SK-N-SH (cell line): ENCODE data around the gene SEMA3F. TPM values are rescaled to one million over a fixed set of nuclear protein-coding genes. Genes with fewer than 3 reads are reported as not detected.

Experiments
- CTCF ChIA-PET: fragments of 300-600, 350-600 bp; formaldehyde crosslinking; extraction: SDS; loops from one replicate; lab custom pipeline; 2021; lab: Yijun Ruan, JAX
- POLR2A ChIA-PET: fragments of 350-600 bp; sonication (Branson Sonifier 250); formaldehyde crosslinking; extraction: SDS; loops from one replicate; lab custom pipeline; 2020; ENCODE audit warnings: antibody characterized with exemption, inconsistent platforms; lab: Yijun Ruan, JAX
- DNase-seq: peaks from one replicate; pipeline ENCODE4 v3.0.0; 2012
- H2AFZ ChIP-seq: fragments of 200-600 bp; sonication (generic); 2 replicates; pipeline ENCODE4 v1.8.1; 2016; ENCODE audit warnings: antibody characterized with exemption, mild to moderate bottlenecking, low read depth
- H3F3A ChIP-seq: fragments of 200-600 bp; sonication (generic); replicated peaks from 2 replicates; pipeline ENCODE3; 2016; ENCODE audit warnings: antibody characterized with exemption, mild to moderate bottlenecking; ENCODE audit not compliant: insufficient read depth
- H3K27ac ChIP-seq, 2 experiments: fragments of 200-500 bp in 1 of 2; fragments of 200-600 bp in 1 of 2; sonication (Bioruptor generic) in 1 of 2; sonication (generic), shearing (Covaris generic) in 1 of 2; 2 replicates each; pipeline versions ENCODE4 v1.5.1 to v1.6.1; 2014 to 2016; ENCODE audit warnings: low read depth in 2 of 2, inconsistent platforms in 1 of 2, low read length in 1 of 2, mild to moderate bottlenecking in 1 of 2, mixed read lengths in 1 of 2
- H3K27me3 ChIP-seq: fragments of 200-600 bp; sonication (generic), shearing (Covaris generic); 2 replicates; pipeline ENCODE4 v1.6.1; 2016; ENCODE audit warnings: mixed run types; ENCODE audit not compliant: insufficient read depth
- H3K36me3 ChIP-seq, 2 experiments: fragments of 200-500 bp in 1 of 2; fragments of 200-600 bp in 1 of 2; sonication (Bioruptor generic) in 1 of 2; sonication (generic) in 1 of 2; replicated peaks in 1 of 2; 2 replicates each; pipeline versions ENCODE3 to v1.5.1; 2014 to 2016; ENCODE audit warnings: low read length in 1 of 2, mild to moderate bottlenecking in 1 of 2; ENCODE audit not compliant: insufficient read depth in 2 of 2, control insufficient read depth in 1 of 2
- H3K4me1 ChIP-seq, 2 experiments: fragments of 200-500 bp in 1 of 2; fragments of 200-600 bp in 1 of 2; sonication (Bioruptor generic) in 1 of 2; sonication (generic), shearing (Covaris generic) in 1 of 2; 2 replicates each; pipeline versions ENCODE4 v1.5.1 to v1.6.1; 2014 to 2016; ENCODE audit warnings: low read depth in 1 of 2, low read length in 1 of 2, mixed run types in 1 of 2; ENCODE audit not compliant: insufficient read depth in 2 of 2, control insufficient read depth in 1 of 2
- H3K4me2 ChIP-seq: fragments of 200-600 bp; sonication (generic), shearing (Covaris generic); 2 replicates; pipeline ENCODE4 v1.6.1; 2017; ENCODE audit warnings: mixed run types
- H3K4me3 ChIP-seq, 2 experiments: fragments of 200-500 bp in 1 of 2; fragments of 200-600 bp in 1 of 2; sonication (Bioruptor generic) in 1 of 2; sonication (generic), shearing (Covaris generic) in 1 of 2; 2 replicates each; pipeline versions ENCODE4 v1.5.1 to v1.8.1; 2014 to 2016; ENCODE audit warnings: low read depth in 2 of 2, inconsistent platforms in 1 of 2, low read length in 1 of 2, mild to moderate bottlenecking in 1 of 2, mixed read lengths in 1 of 2, moderate library complexity in 1 of 2
- H3K79me2 ChIP-seq: fragments of 200-600 bp; sonication (generic); 2 replicates; pipeline ENCODE4 v1.8.1; 2017; ENCODE audit warnings: mild to moderate bottlenecking; ENCODE audit not compliant: insufficient read depth
- H3K9ac ChIP-seq: fragments of 200-600 bp; sonication (generic); 2 replicates; pipeline ENCODE4 v1.6.1; 2017; ENCODE audit warnings: mixed run types
- H3K9me2 ChIP-seq: fragments of 200-600 bp; sonication (generic); 2 replicates; pipeline ENCODE4 v1.6.1; 2017; ENCODE audit warnings: mixed run types
- H3K9me3 ChIP-seq: fragments of 200-600 bp; sonication (generic); 2 replicates; pipeline ENCODE4 v1.6.1; 2017; ENCODE audit warnings: mixed run types, mild to moderate bottlenecking, moderate library complexity
- H4K20me1 ChIP-seq: fragments of 200-600 bp; sonication (generic); 2 replicates; pipeline ENCODE4 v1.6.1; 2017; ENCODE audit warnings: mild to moderate bottlenecking, mixed run types; ENCODE audit not compliant: insufficient read depth
- CHD2 ChIP-seq: fragments of 150-350 bp; IDR thresholded peaks from 2 replicates; pipeline ENCODE4 v1.6.1; 2018; ENCODE audit warnings: low read length; ENCODE audit not compliant: partially characterized antibody
- ELF1 ChIP-seq: IDR thresholded peaks from 2 replicates; pipeline ENCODE4 v1.4.0; 2012
- EP300 ChIP-seq, 2 experiments: IDR thresholded peaks; 2 replicates each; pipeline versions ENCODE4 v1.4.0 to v1.6.1; 2012; ENCODE audit warnings: borderline replicate concordance in 1 of 2, low read depth in 1 of 2, low read length in 1 of 2
- FOXJ3 ChIP-seq: sonication (generic); formaldehyde crosslinking; IDR thresholded peaks from 2 replicates; pipeline ENCODE4 v1.5.1; 2020; ENCODE audit warnings: mild to moderate bottlenecking, missing genetic modification reagents
- MXI1 ChIP-seq: IDR thresholded peaks from 2 replicates; pipeline ENCODE4 v1.6.1; 2012; ENCODE audit warnings: mild to moderate bottlenecking, low read depth, low read length, improper control_type of control experiment
- POLR2AphosphoS5 ChIP-seq: IDR thresholded peaks from 2 replicates; pipeline ENCODE4 v1.6.1; 2012; ENCODE audit warnings: low read depth, low read length
- RCOR1 ChIP-seq: fragments of 150-350 bp; IDR thresholded peaks from 2 replicates; pipeline ENCODE4 v1.6.1; 2017; ENCODE audit warnings: antibody characterized with exemption, low read length
- WGBS: methylation state at CpG from one replicate; pipeline ENCODE4 v1.1.6; 2017; ENCODE audit warnings: low lambda C conversion rate; 5-methylcytosine and 5-hydroxymethylcytosine counted together
- polyA plus RNA-seq, 3 experiments: library from polyadenylated mRNA; depleted of rRNA; stranded (reverse); fragments of >200 nt; gene quantifications; 2 replicates each; pipeline ENCODE4 v1.2.3, GENCODE V29; 2012
- TF ChIP-seq, protein P1 (sequence below): fragments of 150-350 bp; IDR thresholded peaks from 2 replicates; pipeline ENCODE4 v1.6.1; 2016; ENCODE audit warnings: mild to moderate bottlenecking, low read depth, low read length
- TF ChIP-seq, protein P2 (sequence below): IDR thresholded peaks from 2 replicates; pipeline ENCODE4 v1.6.1; 2012; ENCODE audit warnings: mild to moderate bottlenecking, low read depth, low read length, moderate library complexity
- TF ChIP-seq, protein P3 (sequence below): IDR thresholded peaks from 2 replicates; pipeline ENCODE4 v1.4.0; 2012; ENCODE audit warnings: low read depth

Gene SEMA3F
- polyA plus RNA-seq, 1 of the 3 experiments (the other 2 are of a cell fraction) = 30.4 TPM

DNA sequence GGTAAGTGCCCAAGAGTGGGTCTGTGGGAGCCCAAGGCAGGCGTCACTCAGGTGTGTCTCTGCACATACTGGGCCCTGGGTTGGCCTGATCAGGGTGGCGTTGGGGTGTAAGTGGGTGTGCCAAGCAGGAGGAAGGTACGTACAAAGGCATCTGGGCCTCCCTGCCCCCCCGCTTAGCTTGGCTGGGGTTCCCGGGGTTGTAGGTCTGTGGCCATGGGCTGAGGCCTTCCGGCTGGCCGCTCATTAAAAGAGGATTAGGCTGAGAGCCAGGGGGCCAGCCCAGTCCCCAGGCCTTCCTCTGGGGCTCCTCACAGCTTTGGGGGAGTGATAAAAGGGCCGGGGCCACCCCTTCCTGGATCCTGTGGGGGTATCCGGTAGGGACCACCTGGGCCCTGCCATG lies 13.3 kb downstream of the SEMA3F start:
- H3K27me3 ChIP-seq = no peaks in the 10 kb centered on the region
- peaks cover 29% of the 10 kb centered on the region for H3K79me2 ChIP-seq
- no peak overlapping the region for H2AFZ ChIP-seq
- H3K9me3 ChIP-seq = no peaks in the 10 kb centered on the region
- no peak overlapping the region for H3K27ac ChIP-seq
- POLR2A ChIA-PET = no interaction called here
- H3K4me2 ChIP-seq = no peak overlapping the region
- H3K4me3 ChIP-seq = no peak overlapping the region
- no peak for DNase-seq
- TF ChIP-seq POLR2AphosphoS5 (no peak), CHD2 (no peak), EP300 (IDR thresholded peaks at IDR 0.05; ENCODE audit: borderline replicate concordance in 1 of 2, low read depth in 1 of 2, low read length in 1 of 2) (no peak), RCOR1 (no peak)
- H3K4me1 ChIP-seq = peaks cover 30 to 40% of the 10 kb centered on the region in 2 experiments; a peak in 3 of 4 replicates
- H3F3A ChIP-seq = peaks cover 13% of the 10 kb centered on the region
- no peaks in the 10 kb centered on the region for H4K20me1 ChIP-seq
- CTCF ChIA-PET = interaction anchor here (1.8 to 7.2 kb wide), 3 partner anchors 21 to 47 kb away, joined by 8 to 60 read pairs (median 37); partner anchors contain the start of gene GNAT1
- H3K9me2 ChIP-seq = no peaks in the 10 kb centered on the region
- WGBS = 84% methylated on average over 8 of the region's 9 CpGs
- no peaks in the 10 kb centered on the region for H3K36me3 ChIP-seq
- no peak overlapping the region for H3K9ac ChIP-seq

DNA sequence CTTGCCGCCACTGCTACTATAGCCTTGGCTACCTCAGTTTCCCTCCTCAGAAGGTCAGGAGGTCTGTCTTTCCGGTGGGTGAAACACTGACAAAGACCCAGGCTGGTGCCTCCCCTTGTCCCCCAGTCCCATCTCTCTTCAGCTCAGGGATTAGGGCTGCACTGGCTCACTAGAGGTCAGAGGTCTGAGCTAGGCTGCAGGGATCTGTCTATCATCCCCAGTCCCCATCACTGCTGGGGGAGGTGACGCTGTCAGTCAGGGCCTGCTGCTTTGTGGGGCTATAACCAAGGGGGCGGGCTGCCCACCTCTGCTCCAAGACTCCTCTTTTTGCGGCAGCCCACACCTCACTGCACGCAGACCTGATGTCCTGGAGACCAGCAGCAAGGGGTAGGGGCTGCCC lies 13.7 kb downstream of the SEMA3F start:
- Histone ChIP-seq H3K4me2 (no peak overlapping the region), H3K4me1 (peaks cover 27 to 36% of the 10 kb centered on the region in 2 experiments; a peak in 3 of 4 replicates), H3K4me3 (no peak overlapping the region), H3K9me3 (no peaks in the 10 kb centered on the region), H3K79me2 (peaks cover 29% of the 10 kb centered on the region), H3K9me2 (no peaks in the 10 kb centered on the region), H3K36me3 (no peaks in the 10 kb centered on the region), H3K9ac (no peak overlapping the region), H3K27ac (no peak overlapping the region), H2AFZ (no peak overlapping the region), H3F3A (peaks cover 13% of the 10 kb centered on the region), H3K27me3 (no peaks in the 10 kb centered on the region), H4K20me1 (no peaks in the 10 kb centered on the region)
- DNase-seq = no peak
- TF ChIP-seq ELF1 (no peak), FOXJ3 (CRISPR knock-in tag) (no peak), POLR2AphosphoS5 (no peak), MXI1 (no peak)
- TF ChIP-seq, protein P1, sequence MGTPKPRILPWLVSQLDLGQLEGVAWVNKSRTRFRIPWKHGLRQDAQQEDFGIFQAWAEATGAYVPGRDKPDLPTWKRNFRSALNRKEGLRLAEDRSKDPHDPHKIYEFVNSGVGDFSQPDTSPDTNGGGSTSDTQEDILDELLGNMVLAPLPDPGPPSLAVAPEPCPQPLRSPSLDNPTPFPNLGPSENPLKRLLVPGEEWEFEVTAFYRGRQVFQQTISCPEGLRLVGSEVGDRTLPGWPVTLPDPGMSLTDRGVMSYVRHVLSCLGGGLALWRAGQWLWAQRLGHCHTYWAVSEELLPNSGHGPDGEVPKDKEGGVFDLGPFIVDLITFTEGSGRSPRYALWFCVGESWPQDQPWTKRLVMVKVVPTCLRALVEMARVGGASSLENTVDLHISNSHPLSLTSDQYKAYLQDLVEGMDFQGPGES = no peak
- TF ChIP-seq, protein P2, sequence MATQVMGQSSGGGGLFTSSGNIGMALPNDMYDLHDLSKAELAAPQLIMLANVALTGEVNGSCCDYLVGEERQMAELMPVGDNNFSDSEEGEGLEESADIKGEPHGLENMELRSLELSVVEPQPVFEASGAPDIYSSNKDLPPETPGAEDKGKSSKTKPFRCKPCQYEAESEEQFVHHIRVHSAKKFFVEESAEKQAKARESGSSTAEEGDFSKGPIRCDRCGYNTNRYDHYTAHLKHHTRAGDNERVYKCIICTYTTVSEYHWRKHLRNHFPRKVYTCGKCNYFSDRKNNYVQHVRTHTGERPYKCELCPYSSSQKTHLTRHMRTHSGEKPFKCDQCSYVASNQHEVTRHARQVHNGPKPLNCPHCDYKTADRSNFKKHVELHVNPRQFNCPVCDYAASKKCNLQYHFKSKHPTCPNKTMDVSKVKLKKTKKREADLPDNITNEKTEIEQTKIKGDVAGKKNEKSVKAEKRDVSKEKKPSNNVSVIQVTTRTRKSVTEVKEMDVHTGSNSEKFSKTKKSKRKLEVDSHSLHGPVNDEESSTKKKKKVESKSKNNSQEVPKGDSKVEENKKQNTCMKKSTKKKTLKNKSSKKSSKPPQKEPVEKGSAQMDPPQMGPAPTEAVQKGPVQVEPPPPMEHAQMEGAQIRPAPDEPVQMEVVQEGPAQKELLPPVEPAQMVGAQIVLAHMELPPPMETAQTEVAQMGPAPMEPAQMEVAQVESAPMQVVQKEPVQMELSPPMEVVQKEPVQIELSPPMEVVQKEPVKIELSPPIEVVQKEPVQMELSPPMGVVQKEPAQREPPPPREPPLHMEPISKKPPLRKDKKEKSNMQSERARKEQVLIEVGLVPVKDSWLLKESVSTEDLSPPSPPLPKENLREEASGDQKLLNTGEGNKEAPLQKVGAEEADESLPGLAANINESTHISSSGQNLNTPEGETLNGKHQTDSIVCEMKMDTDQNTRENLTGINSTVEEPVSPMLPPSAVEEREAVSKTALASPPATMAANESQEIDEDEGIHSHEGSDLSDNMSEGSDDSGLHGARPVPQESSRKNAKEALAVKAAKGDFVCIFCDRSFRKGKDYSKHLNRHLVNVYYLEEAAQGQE = no peak
- TF ChIP-seq, protein P3, sequence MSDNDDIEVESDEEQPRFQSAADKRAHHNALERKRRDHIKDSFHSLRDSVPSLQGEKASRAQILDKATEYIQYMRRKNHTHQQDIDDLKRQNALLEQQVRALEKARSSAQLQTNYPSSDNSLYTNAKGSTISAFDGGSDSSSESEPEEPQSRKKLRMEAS = no peak
- CTCF ChIA-PET = interaction anchor here (1.8 to 7.2 kb wide), 3 partner anchors 20 to 47 kb away, joined by 8 to 60 read pairs (median 37); partner anchors contain the start of gene GNAT1
- 100% methylated on average over 3 of the region's 6 CpGs for WGBS
- POLR2A ChIA-PET = no interaction called here
